ENCODE measurements around the gene STK36.
A peak's percentile ranks its signal among the peaks of the same experiment; 100 is the strongest.

Gene STK36

DNA sequence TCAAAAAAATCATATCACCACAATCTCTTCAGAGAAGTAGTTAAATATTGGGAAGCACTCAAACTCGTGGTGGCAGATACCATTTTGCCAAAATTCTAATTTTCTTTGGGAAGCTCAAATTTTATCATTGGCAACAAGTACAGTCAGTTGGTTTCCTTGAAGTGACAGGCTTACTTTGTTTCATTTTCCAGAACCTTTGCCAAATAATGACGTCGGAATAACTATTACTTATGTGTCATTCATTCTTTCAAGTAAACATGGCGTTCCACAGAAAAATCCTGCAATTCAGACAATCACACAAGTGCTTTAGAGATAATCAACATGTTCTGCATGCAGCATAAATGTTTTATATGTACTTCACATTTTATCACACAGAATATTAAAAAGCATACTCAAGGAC lies 44.2 kb downstream of the STK36 start (continued):
- no peak for TF ChIP-seq TSHZ2 (CRISPR knock-in tag; IDR thresholded peaks at IDR 0.05)
- TF ChIP-seq ARNTL (CRISPR knock-in tag; IDR thresholded peaks at IDR 0.05; ENCODE audit: borderline replicate concordance, low read depth): no peak
- no peak for TF ChIP-seq OSR1 (CRISPR knock-in tag; IDR thresholded peaks at IDR 0.05)

- TF ChIP-seq CSDC2 (CRISPR knock-in tag; IDR thresholded peaks at IDR 0.05): no peak
- no peak for TF ChIP-seq PATZ1 (CRISPR knock-in tag; IDR thresholded peaks at IDR 0.05; ENCODE audit: borderline replicate concordance)
- TF ChIP-seq ZNF565 (CRISPR knock-in tag; conservative IDR thresholded peaks at IDR 0.05; ENCODE audit: low read depth): no peak
- no peak for TF ChIP-seq ZC3H10 (CRISPR knock-in tag; IDR thresholded peaks at IDR 0.05)
- no peak for TF ChIP-seq ISL1 (CRISPR knock-in tag; IDR thresholded peaks at IDR 0.05)
- TF ChIP-seq SNAI2 (CRISPR knock-in tag; IDR thresholded peaks at IDR 0.05): no peak
- TF ChIP-seq ARNTL (CRISPR knock-in tag; IDR thresholded peaks at IDR 0.05; ENCODE audit: borderline replicate concordance, low read depth): no peak
- no peak for TF ChIP-seq ESRRG (CRISPR knock-in tag; IDR thresholded peaks at IDR 0.05)
- TF ChIP-seq BACH2 (CRISPR knock-in tag; IDR thresholded peaks at IDR 0.05; ENCODE audit: borderline replicate concordance): no peak
- TF ChIP-seq ZFP30 (CRISPR knock-in tag; IDR thresholded peaks at IDR 0.05): no peak
- TF ChIP-seq GLIS3 (CRISPR knock-in tag; IDR thresholded peaks at IDR 0.05): no peak
- TF ChIP-seq ZNF8 (CRISPR knock-in tag; IDR thresholded peaks at IDR 0.05): no peak
- TF ChIP-seq, protein P1, sequence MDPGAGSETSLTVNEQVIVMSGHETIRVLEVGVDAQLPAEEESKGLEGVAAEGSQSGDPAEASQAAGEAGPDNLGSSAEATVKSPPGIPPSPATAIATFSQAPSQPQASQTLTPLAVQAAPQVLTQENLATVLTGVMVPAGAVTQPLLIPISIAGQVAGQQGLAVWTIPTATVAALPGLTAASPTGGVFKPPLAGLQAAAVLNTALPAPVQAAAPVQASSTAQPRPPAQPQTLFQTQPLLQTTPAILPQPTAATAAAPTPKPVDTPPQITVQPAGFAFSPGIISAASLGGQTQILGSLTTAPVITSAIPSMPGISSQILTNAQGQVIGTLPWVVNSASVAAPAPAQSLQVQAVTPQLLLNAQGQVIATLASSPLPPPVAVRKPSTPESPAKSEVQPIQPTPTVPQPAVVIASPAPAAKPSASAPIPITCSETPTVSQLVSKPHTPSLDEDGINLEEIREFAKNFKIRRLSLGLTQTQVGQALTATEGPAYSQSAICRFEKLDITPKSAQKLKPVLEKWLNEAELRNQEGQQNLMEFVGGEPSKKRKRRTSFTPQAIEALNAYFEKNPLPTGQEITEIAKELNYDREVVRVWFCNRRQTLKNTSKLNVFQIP (CRISPR knock-in tag; IDR thresholded peaks at IDR 0.05; ENCODE audit: borderline replicate concordance, low read depth): no peak
- TF ChIP-seq ZNF70 (CRISPR knock-in tag; IDR thresholded peaks at IDR 0.05): no peak
- TF ChIP-seq ZFP3 (CRISPR knock-in tag; IDR thresholded peaks at IDR 0.05): no peak
- no peak for TF ChIP-seq TSHZ2 (CRISPR knock-in tag; IDR thresholded peaks at IDR 0.05)
- no peak for TF ChIP-seq TCF4 (CRISPR knock-in tag; IDR thresholded peaks at IDR 0.05; ENCODE audit: borderline replicate concordance)
- TF ChIP-seq, protein P2, sequence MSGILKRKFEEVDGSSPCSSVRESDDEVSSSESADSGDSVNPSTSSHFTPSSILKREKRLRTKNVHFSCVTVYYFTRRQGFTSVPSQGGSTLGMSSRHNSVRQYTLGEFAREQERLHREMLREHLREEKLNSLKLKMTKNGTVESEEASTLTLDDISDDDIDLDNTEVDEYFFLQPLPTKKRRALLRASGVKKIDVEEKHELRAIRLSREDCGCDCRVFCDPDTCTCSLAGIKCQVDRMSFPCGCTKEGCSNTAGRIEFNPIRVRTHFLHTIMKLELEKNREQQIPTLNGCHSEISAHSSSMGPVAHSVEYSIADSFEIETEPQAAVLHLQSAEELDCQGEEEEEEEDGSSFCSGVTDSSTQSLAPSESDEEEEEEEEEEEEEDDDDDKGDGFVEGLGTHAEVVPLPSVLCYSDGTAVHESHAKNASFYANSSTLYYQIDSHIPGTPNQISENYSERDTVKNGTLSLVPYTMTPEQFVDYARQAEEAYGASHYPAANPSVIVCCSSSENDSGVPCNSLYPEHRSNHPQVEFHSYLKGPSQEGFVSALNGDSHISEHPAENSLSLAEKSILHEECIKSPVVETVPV (CRISPR knock-in tag; IDR thresholded peaks at IDR 0.05): no peak
- TF ChIP-seq RARB (CRISPR knock-in tag; IDR thresholded peaks at IDR 0.05): no peak
- TF ChIP-seq OSR1 (CRISPR knock-in tag; IDR thresholded peaks at IDR 0.05): no peak
- peak; percentile 46; the same call in 1 of the 3 replicates for ATAC-seq
These were observed 45.4 kb downstream of the STK36 start for GRCh38 chr2:218717262-218717661.

GRCh38 chr2:218718058-218718457 lies 46.2 kb downstream of the STK36 start:
- TF ChIP-seq PATZ1 (CRISPR knock-in tag; IDR thresholded peaks at IDR 0.05; ENCODE audit: borderline replicate concordance): no peak
- TF ChIP-seq ESRRG (CRISPR knock-in tag; IDR thresholded peaks at IDR 0.05): no peak
- TF ChIP-seq SNAI2 (CRISPR knock-in tag; IDR thresholded peaks at IDR 0.05): no peak
- no peak for TF ChIP-seq CREB5 (CRISPR knock-in tag; IDR thresholded peaks at IDR 0.05; ENCODE audit: low read depth)
- no peak for TF ChIP-seq TOX (CRISPR knock-in tag; IDR thresholded peaks at IDR 0.05; ENCODE audit: borderline replicate concordance)
- no peak for TF ChIP-seq TCF4 (CRISPR knock-in tag; IDR thresholded peaks at IDR 0.05; ENCODE audit: borderline replicate concordance)
- no peak for TF ChIP-seq ISL1 (CRISPR knock-in tag; IDR thresholded peaks at IDR 0.05)
- TF ChIP-seq RARB (CRISPR knock-in tag; IDR thresholded peaks at IDR 0.05): no peak
- TF ChIP-seq, protein P2 (CRISPR knock-in tag; IDR thresholded peaks at IDR 0.05): no peak
- ATAC-seq: no peak
